ENCODE data around the gene FGD2. TPM values are rescaled to one million over a fixed set of nuclear protein-coding genes. Genes with fewer than 3 reads are reported as not detected.
"Not testable (repeated sequence)": the region's sequence is repeated elsewhere in the genome, so short reads cannot be mapped to it uniquely, and the experiment has no call there.

Gene FGD2
- total RNA-seq, 3 donors from 2014 or later, result 6.9 to 18.3 (median 14.1) TPM

DNA sequence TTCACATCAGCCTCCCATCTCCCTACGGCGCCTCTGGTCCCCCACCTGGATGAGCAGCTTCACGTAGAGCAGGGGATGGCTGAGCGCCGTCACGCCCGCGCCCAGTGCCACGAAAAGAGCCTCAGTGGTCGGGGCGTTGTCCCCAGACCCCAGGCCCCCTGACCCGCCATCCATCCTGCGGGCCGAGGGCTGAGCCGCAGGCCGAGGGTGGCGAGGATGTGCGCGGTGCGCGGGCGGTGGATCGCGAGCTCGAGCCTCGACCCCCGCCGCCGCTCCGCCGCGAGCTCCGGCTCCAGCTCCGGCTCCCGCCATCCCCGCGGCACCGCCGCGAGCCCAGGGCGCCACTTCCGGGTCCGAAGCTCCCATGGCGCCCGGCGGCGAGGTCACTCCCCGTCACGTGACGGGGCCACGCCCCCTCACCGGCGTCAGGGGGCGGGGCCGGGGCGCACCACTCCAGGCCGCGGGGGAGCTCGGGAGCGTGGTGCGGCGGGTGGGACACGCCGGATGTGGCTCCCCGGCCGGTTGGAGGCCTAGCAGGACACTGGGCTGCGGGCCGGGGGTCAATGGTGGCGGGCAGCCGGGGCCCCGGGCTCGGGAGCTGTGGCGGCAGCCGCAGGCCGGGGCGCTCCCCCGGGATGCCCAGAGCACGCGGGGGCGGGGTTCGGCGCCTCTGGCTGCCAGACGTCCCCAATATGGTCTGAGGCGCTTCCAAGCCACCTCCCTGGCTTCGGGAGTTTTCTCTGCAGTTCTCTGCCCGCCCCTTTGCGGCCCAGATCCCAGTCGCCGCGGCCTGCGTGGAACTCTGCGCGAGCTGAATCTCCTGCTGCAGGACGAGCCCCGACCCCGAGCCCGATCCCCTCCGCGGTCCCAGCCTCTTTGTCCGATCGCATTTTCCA lies 19.4 kb upstream of the FGD2 start, which contains the start of gene MTCH1:
TSS of gene MTCH1 (minus strand) at position 389 of the 896 bp plus-strand sequence. CDS start at position 366, 23 bp downstream.
- TF ChIP-seq, protein P1, sequence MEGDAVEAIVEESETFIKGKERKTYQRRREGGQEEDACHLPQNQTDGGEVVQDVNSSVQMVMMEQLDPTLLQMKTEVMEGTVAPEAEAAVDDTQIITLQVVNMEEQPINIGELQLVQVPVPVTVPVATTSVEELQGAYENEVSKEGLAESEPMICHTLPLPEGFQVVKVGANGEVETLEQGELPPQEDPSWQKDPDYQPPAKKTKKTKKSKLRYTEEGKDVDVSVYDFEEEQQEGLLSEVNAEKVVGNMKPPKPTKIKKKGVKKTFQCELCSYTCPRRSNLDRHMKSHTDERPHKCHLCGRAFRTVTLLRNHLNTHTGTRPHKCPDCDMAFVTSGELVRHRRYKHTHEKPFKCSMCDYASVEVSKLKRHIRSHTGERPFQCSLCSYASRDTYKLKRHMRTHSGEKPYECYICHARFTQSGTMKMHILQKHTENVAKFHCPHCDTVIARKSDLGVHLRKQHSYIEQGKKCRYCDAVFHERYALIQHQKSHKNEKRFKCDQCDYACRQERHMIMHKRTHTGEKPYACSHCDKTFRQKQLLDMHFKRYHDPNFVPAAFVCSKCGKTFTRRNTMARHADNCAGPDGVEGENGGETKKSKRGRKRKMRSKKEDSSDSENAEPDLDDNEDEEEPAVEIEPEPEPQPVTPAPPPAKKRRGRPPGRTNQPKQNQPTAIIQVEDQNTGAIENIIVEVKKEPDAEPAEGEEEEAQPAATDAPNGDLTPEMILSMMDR (IDR thresholded peaks at IDR 0.05), result no peak
- DNase-seq, result peak; percentile 89 to 94 (median 92)
- intact Hi-C loops (cut with DNase I, micrococcal nuclease), result loop anchor here in 1 of 2 donors (10.0 kb wide), 1 partner anchor 101 kb away; the partner anchor contains the start of gene C6orf89
- Histone ChIP-seq H3K9me3 (no peaks in the 10 kb centered on the region), H3K4me1 (ENCODE audit: low read depth) (peaks cover 23% of the 10 kb centered on the region), H3K36me3 (ENCODE audit: low read depth) (no peaks in the 10 kb centered on the region), H3K4me3 (peak within 1 kb of the TSS; percentile 99)
- ATAC-seq, result peak; percentile 97

DNA sequence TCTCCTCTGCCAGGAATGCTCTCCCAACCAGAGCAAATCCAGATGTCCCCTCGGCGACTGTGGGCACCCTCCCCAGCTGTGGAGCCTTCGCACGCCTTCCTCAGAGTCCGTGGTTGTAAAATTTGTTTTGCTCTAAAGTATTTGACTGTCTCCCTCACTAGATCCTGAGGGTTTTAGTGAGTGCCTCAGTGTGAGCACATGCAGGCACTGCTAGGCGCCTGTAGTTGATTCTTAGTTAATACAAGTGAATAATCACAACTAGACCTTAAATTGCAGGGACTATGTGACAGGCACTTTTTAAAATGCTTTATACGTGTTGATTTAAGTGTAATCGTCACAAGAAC lies 18.8 kb upstream of the FGD2 start:
- ATAC-seq (peak; percentile 10), DNase-seq (peak in 1 of 3 donors; percentile 24)
- Histone ChIP-seq H3K36me3 (ENCODE audit: low read depth) (no peaks in the 10 kb centered on the region), H3K4me1 (ENCODE audit: low read depth) (peaks cover 23% of the 10 kb centered on the region), H3K4me3 (peak overlapping the region; percentile 99), H3K9me3 (no peaks in the 10 kb centered on the region)
- intact Hi-C loops (cut with DNase I, micrococcal nuclease), result loop anchor here in 1 of 2 donors (10.0 kb wide), 1 partner anchor 102 kb away; the partner anchor contains the start of gene C6orf89
- TF ChIP-seq, protein P1 (IDR thresholded peaks at IDR 0.05), result no peak

DNA sequence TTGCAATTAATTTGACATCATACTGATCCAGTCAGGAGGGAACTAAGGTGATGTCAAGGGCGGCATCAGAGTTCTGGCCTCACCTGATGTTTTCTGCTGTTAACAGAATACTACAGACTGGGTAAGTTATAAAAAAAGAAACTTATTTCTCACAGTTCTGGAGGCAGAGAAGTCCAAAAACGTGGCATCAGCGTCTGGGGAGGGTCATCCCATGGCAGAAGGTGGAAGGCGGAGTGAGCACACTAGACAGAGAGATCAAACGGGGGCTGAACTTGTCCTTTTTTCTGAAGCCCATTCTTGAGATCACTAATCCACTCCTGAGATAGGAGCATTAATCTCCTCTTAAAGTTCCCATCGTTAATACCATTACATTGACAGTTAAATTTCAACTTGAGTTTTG lies 16.2 kb upstream of the FGD2 start:
- Histone ChIP-seq H3K4me3 (no peak overlapping the region), H3K4me1 (ENCODE audit: low read depth) (peaks cover 15% of the 10 kb centered on the region), H3K9me3 (no peaks in the 10 kb centered on the region), H3K36me3 (ENCODE audit: low read depth) (no peaks in the 10 kb centered on the region)
- DNase-seq (no peak), ATAC-seq (no peak)
- intact Hi-C loops (cut with DNase I, micrococcal nuclease), result loop anchor here in 1 of 2 donors (10.0 kb wide), 1 partner anchor 104 kb away; the partner anchor contains the start of gene C6orf89
- TF ChIP-seq, protein P1 (IDR thresholded peaks at IDR 0.05), result no peak

DNA sequence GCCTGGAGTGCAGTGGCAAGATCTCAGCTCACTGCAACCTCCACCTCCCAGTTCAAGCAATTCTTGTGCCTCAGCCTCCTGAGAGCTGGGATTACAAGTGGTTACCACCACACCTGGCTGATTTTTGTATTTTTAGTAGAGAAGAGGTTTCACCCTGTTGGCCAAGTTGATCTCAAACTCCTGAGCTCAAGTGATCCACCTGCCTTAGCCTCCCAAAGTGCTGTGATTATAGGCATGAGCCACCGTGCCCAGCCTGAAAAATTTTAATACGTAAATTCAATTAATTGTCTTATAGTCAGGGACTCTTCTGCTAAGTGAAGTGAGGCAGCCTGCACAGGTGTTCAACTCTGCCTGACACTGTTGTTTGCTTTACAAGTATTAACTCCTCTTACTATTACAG lies 15.1 kb upstream of the FGD2 start:
- intact Hi-C loops (cut with DNase I, micrococcal nuclease); H3K9me3 ChIP-seq; H3K36me3 ChIP-seq (ENCODE audit: low read depth); H3K4me1 ChIP-seq (ENCODE audit: low read depth); H3K4me3 ChIP-seq; DNase-seq; ATAC-seq: not testable (repeated sequence)

DNA sequence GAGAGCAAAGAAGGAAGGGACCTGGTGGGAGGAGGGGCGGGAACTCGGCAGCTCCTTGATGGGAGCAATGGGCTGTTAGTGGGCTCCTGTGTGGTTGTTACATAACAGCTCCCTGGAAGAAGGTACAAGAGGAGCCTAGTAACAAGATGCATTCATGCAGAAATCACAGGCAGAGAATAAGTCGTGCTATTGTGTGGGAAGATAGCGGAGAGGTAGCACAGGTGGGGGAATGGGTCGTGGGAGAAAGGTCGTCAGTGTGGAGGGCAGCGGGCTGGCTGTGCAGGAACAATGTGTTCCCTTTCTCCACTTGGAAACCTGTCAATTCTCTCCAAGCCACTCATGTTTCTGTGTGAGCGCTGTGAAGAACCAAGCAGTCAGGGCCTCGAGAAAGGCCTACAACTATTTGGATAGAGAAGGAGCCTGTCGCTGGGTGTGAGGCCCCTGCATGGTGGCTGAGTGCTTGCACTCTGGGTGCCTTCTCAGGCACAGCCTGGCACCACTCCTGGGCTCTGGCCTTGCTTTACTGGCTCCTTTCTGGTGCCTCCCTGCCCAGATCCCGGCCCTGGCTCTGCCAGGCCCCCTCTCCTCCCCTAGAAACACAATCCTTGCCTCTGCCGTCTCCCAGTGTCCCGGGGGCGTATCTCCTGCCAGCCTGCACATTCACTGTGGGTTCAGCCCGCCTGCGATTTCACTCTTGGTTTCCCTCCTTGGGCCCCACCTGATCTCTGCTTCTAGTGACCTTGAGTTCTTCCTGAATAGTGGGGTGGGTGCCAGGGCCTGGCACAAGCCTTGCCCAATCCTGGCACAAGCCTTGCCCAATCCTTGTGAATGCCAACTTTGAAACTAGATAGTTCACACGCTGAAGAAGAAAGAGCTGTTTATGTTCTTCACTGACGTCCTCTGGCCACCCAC lies 7.4 kb upstream of the FGD2 start:
- peak; percentile 44 for ATAC-seq
- intact Hi-C loops (cut with DNase I, micrococcal nuclease), result no loop called here
- DNase-seq, result peak in 1 of 3 donors; percentile 27
- TF ChIP-seq, protein P1 (IDR thresholded peaks at IDR 0.05), result no peak
- H3K9me3 ChIP-seq, result no peaks in the 10 kb centered on the region
- H3K4me1 ChIP-seq (ENCODE audit: low read depth), result no peaks in the 10 kb centered on the region
- no peak overlapping the region for H3K4me3 ChIP-seq
- H3K36me3 ChIP-seq (ENCODE audit: low read depth), result no peaks in the 10 kb centered on the region
